ENCODE results near the gene TBC1D1. TPM values are rescaled to one million over a fixed set of nuclear protein-coding genes. Genes with fewer than 3 reads are reported as not detected.

The TBC1D1 gene
- total RNA-seq, 1 donor from 2014 or later: 92.7 TPM

DNA sequence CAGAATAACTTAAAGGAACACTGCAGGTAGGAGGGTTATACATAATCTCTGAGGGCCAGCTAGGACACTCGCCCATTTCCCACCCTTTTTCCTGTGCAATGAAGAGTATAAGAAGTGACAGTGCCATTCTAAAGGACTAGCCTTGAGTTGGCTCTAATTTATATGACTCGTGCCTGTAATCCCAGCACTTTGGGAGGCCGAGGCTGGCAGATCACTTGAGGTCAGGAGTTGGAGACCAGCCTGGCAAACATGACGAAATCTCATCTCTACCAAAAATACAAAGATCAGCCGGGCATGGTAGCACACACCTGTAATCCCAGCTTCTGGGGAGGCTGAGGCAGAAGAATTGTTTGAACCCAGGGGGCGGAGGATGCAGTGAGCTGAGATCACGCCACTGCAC is 4.4 kb downstream of the TBC1D1 start:
- no peak for DNase-seq (ENCODE audit: low spot score)
- Mint-ChIP-seq H3K36me3 (ENCODE audit: low read depth) (peaks cover 3% of the 10 kb centered on the region), H3K27me3 (ENCODE audit: low read depth) (peaks cover 37% of the 10 kb centered on the region), H3K9me3 (ENCODE audit: low read depth) (no peaks in the 10 kb centered on the region), H3K27ac (ENCODE audit: unreplicated experiment) (no peak overlapping the region), H3K4me1 (ENCODE audit: low read depth) (peaks cover 5% of the 10 kb centered on the region), H3K4me3 (ENCODE audit: unreplicated experiment) (no peak overlapping the region)
- TF ChIP-seq, protein P1, sequence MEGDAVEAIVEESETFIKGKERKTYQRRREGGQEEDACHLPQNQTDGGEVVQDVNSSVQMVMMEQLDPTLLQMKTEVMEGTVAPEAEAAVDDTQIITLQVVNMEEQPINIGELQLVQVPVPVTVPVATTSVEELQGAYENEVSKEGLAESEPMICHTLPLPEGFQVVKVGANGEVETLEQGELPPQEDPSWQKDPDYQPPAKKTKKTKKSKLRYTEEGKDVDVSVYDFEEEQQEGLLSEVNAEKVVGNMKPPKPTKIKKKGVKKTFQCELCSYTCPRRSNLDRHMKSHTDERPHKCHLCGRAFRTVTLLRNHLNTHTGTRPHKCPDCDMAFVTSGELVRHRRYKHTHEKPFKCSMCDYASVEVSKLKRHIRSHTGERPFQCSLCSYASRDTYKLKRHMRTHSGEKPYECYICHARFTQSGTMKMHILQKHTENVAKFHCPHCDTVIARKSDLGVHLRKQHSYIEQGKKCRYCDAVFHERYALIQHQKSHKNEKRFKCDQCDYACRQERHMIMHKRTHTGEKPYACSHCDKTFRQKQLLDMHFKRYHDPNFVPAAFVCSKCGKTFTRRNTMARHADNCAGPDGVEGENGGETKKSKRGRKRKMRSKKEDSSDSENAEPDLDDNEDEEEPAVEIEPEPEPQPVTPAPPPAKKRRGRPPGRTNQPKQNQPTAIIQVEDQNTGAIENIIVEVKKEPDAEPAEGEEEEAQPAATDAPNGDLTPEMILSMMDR (IDR thresholded peaks at IDR 0.05): no peak

DNA sequence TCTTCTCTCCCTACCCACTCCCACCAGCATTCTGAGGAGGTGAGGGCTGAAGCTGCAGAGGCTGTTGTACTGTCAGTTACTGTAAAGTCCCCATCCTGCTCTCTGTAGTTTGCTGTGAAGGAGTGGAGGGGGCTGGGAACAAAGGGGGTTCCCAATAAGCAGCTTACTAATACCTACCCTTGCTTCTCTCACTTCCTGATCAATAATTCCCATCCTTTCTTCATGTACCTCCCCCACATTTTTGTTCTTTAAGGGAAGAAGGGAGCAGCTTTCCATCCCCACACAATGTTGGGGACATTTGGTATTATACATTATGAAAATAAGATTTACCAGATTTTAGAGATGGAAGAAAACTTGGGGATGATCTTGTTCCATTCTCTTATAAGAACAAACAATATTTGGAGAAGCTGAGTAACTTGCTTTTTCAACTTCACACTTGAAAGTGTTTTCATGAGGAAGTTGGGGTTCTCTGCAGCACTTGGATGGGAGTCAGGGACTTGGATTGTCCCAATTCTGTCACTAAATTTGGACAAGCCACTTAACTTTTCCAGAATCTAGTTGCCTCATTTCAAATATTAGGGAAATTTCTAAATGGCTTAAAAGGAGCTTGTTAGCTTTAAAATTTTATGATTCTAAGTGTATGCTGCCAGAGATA is 5.4 kb downstream of the TBC1D1 start:
- TF ChIP-seq, protein P1 (IDR thresholded peaks at IDR 0.05): no peak
- Mint-ChIP-seq H3K4me3 (ENCODE audit: unreplicated experiment) (no peak overlapping the region), H3K4me1 (ENCODE audit: low read depth) (peaks cover 4% of the 10 kb centered on the region), H3K27ac (ENCODE audit: unreplicated experiment) (no peak overlapping the region), H3K36me3 (ENCODE audit: low read depth) (peaks cover 3% of the 10 kb centered on the region), H3K27me3 (ENCODE audit: low read depth) (peaks cover 40% of the 10 kb centered on the region), H3K9me3 (ENCODE audit: low read depth) (no peaks in the 10 kb centered on the region)
- DNase-seq (ENCODE audit: low spot score): no peak

DNA sequence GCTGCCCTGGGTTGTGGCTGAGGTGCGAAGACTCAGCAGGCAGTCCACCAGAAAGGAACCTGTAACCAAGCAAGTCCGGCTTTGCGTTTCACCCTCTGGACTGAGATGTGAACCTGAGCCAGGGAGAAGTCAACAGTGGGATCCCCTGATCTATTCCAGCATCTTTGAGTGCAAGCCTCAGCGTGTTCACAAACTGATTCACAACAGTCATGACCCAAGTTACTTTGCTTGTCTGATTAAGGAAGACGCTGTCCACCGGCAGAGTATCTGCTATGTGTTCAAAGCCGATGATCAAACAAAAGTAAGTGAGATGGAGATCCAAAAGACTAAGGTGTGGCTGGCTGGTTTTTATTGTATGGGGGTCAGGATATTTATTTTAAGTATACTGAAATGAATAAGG is 11.3 kb downstream of the TBC1D1 start:
- H3K9me3 Mint-ChIP-seq (ENCODE audit: low read depth): no peaks in the 10 kb centered on the region
- H3K27me3 Mint-ChIP-seq (ENCODE audit: low read depth): peaks cover 21% of the 10 kb centered on the region
- TF ChIP-seq, protein P1 (IDR thresholded peaks at IDR 0.05): no peak
- no peak overlapping the region for H3K27ac Mint-ChIP-seq (ENCODE audit: unreplicated experiment)
- no peak for DNase-seq (ENCODE audit: low spot score)
- no peak overlapping the region for H3K4me3 Mint-ChIP-seq (ENCODE audit: unreplicated experiment)
- H3K4me1 Mint-ChIP-seq (ENCODE audit: low read depth): no peaks in the 10 kb centered on the region
- H3K36me3 Mint-ChIP-seq (ENCODE audit: low read depth): peaks cover 3% of the 10 kb centered on the region

DNA sequence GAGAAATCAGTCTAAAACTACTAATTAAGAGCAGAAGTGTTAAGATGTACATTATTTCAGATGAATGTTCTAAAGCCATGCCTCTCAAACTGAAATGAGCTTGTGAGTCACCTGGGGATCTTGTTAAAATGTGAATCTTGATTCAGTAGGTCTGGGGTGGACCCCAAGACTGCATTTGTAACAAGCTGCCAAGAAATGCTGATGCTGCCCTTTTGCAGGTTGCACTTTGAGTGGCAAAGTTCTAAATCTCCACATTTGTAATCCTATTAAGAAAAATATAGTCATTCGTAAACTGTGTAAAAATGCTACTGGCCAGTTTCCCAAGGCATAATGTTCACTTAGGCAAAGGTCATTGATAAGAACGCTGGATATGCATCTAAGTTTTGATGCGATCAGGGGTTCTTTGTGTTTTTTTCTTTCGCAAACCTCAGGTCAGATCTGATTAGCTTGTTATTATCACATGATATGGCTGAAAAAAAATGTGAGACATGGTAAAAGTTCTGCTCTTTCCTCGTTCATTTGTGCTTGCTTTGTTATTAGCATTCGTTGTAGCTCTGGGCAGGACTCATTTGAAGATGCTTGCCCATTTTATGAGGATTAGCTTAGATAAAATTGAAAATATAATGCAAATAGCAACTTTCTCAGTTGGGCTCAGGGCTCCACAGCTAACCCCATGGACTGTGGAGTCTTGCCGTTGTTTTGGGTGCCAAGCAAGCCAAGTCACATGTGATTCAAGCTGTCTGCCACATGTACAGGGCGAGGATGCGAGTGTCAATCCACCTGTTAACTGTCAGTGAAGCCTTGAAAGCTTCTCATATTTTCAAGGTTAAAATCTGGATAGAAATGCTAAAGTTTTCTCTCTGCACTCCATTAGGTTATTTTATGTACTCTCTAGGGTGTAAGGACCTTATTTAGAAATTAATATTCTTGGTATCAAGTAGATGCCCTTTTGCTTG is 12.1 kb downstream of the TBC1D1 start:
- Mint-ChIP-seq H3K27me3 (ENCODE audit: low read depth) (peaks cover 17% of the 10 kb centered on the region), H3K4me3 (ENCODE audit: unreplicated experiment) (no peak overlapping the region), H3K27ac (ENCODE audit: unreplicated experiment) (no peak overlapping the region), H3K9me3 (ENCODE audit: low read depth) (no peaks in the 10 kb centered on the region), H3K4me1 (ENCODE audit: low read depth) (peaks cover 5% of the 10 kb centered on the region), H3K36me3 (ENCODE audit: low read depth) (peaks cover 3% of the 10 kb centered on the region)
- no peak for DNase-seq (ENCODE audit: low spot score)
- TF ChIP-seq, protein P1 (IDR thresholded peaks at IDR 0.05): no peak

DNA sequence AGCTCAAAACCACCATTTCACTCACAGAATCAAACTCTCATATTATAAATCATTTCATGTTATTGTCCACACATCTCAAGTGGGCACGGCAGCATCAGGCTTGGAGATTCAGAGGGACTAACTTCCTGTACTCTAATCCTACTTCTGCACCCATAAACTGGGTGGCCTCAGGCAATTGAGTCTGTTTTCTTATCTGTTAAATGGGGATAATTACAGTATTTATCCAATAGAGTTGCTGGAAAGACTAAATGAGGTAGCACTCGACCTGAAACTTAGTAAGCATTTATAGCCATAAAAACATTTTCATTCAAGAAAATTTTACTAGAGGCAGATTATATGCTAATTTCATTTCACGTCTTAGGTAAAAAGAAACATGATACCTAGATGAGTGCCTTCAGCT is 13.0 kb downstream of the TBC1D1 start:
- TF ChIP-seq, protein P1 (IDR thresholded peaks at IDR 0.05): no peak
- H3K9me3 Mint-ChIP-seq (ENCODE audit: low read depth): no peaks in the 10 kb centered on the region
- peaks cover 10% of the 10 kb centered on the region for H3K27me3 Mint-ChIP-seq (ENCODE audit: low read depth)
- H3K36me3 Mint-ChIP-seq (ENCODE audit: low read depth): peaks cover 3% of the 10 kb centered on the region
- no peak for DNase-seq (ENCODE audit: low spot score)
- no peak overlapping the region for H3K27ac Mint-ChIP-seq (ENCODE audit: unreplicated experiment)
- peaks cover 13% of the 10 kb centered on the region for H3K4me1 Mint-ChIP-seq (ENCODE audit: low read depth)
- no peak overlapping the region for H3K4me3 Mint-ChIP-seq (ENCODE audit: unreplicated experiment)
